Panc1 (cell line): ENCODE measurements around the gene SYCP2L.

ENCODE experiments used
- POLR2AphosphoS5 ChIP-seq: IDR thresholded peaks from 2 replicates; pipeline ENCODE4 v1.6.1; 2012; ENCODE audit warnings: mild to moderate bottlenecking, low read depth, low read length, moderate library complexity
- REST ChIP-seq, 2 experiments: IDR thresholded peaks; 2 replicates each; pipeline ENCODE4 v1.6.1; 2011 to 2012; ENCODE audit warnings: low read depth in 2 of 2, control low read depth in 1 of 2, low read length in 1 of 2, mild to moderate bottlenecking in 1 of 2, moderate library complexity in 1 of 2; ENCODE audit not compliant: insufficient read depth in 1 of 2
- TF ChIP-seq, protein P1 (sequence below): fragments of 450-650 bp; IDR thresholded peaks from 2 replicates; pipeline ENCODE4 v1.5.1; 2017; ENCODE audit warnings: mild to moderate bottlenecking

GRCh38 chr6:10949579-10950490 is 63.0 kb downstream of the SYCP2L start:
- TF ChIP-seq, protein P1, sequence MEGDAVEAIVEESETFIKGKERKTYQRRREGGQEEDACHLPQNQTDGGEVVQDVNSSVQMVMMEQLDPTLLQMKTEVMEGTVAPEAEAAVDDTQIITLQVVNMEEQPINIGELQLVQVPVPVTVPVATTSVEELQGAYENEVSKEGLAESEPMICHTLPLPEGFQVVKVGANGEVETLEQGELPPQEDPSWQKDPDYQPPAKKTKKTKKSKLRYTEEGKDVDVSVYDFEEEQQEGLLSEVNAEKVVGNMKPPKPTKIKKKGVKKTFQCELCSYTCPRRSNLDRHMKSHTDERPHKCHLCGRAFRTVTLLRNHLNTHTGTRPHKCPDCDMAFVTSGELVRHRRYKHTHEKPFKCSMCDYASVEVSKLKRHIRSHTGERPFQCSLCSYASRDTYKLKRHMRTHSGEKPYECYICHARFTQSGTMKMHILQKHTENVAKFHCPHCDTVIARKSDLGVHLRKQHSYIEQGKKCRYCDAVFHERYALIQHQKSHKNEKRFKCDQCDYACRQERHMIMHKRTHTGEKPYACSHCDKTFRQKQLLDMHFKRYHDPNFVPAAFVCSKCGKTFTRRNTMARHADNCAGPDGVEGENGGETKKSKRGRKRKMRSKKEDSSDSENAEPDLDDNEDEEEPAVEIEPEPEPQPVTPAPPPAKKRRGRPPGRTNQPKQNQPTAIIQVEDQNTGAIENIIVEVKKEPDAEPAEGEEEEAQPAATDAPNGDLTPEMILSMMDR: no peak
- no peak for TF ChIP-seq POLR2AphosphoS5
- no peak for TF ChIP-seq REST (IDR thresholded peaks at IDR 0.05; ENCODE audit: insufficient read depth in 1 of 2, low read depth in 2 of 2, low read length in 1 of 2)
